HG03196 (cell line): ENCODE results near the gene SLIT2.
A peak's percentile ranks its signal among the peaks of the same experiment; 100 is the strongest.

Experiments used
- ATAC-seq: cut with Tn5 transposase; IDR thresholded peaks from one replicate; pipeline ENCODE4 v1.9.1; 2021; ENCODE audit not compliant: unreplicated experiment

The SLIT2 gene

GRCh38 chr4:20251796-20252655 lies at the start of gene SLIT2:
TSS of gene SLIT2 (plus strand) at chr4:20251905. CDS start at chr4:20253816, 1,911 bp downstream.
- peak; percentile 62 for ATAC-seq

GRCh38 chr4:20203508-20203907 lies 48.2 kb upstream of the SLIT2 start:
- ATAC-seq = no peak

GRCh38 chr4:20217521-20217920 lies 34.2 kb upstream of the SLIT2 start:
- no peak for ATAC-seq

- no peak for ATAC-seq
Measured at GRCh38 chr4:20217951-20218350, 33.8 kb upstream of the SLIT2 start.

GRCh38 chr4:20219521-20219920 lies 32.2 kb upstream of the SLIT2 start:
- ATAC-seq = no peak

- no peak for ATAC-seq
Measured at GRCh38 chr4:20237894-20238537, 13.7 kb upstream of the SLIT2 start.

- ATAC-seq = no peak
Measured at GRCh38 chr4:20248155-20248558, 3.5 kb upstream of the SLIT2 start.

GRCh38 chr4:20249333-20249732 lies 2.4 kb upstream of the SLIT2 start:
- no peak for ATAC-seq

- peak; percentile 13 for ATAC-seq
Measured at GRCh38 chr4:20251031-20251795, 492 bp upstream of the SLIT2 start.

- ATAC-seq = no peak
Measured at GRCh38 chr4:20252656-20253282, 1.1 kb downstream of the SLIT2 start.

- ATAC-seq = no peak
Measured at GRCh38 chr4:20253283-20253734, 1.6 kb downstream of the SLIT2 start.

GRCh38 chr4:20253735-20254409 lies 2.2 kb downstream of the SLIT2 start:
- ATAC-seq = no peak

GRCh38 chr4:20254511-20255250 lies 3.0 kb downstream of the SLIT2 start:
- ATAC-seq = no peak

GRCh38 chr4:20255251-20255586 lies 3.5 kb downstream of the SLIT2 start:
- ATAC-seq = no peak

GRCh38 chr4:20255823-20256222 lies 4.1 kb downstream of the SLIT2 start:
- no peak for ATAC-seq

- no peak for ATAC-seq
Measured at GRCh38 chr4:20256381-20256881, 4.7 kb downstream of the SLIT2 start.

GRCh38 chr4:20259707-20260106 lies 8.0 kb downstream of the SLIT2 start:
- ATAC-seq = no peak

GRCh38 chr4:20260821-20261220 lies 9.1 kb downstream of the SLIT2 start:
- ATAC-seq = no peak

- no peak for ATAC-seq
Measured at GRCh38 chr4:20262221-20262620, 10.5 kb downstream of the SLIT2 start.

- ATAC-seq = no peak
Measured at GRCh38 chr4:20264688-20265087, 13.0 kb downstream of the SLIT2 start.
